Activated naive CD8-positive, alpha-beta T cell treated with anti-CD3 and anti-CD28 coated beads, Interleukin-2, amount 50 U/mL, for 24 hours (primary cell): Measurements from ENCODE around the gene RAD17.
"Not testable (repeated sequence)": the region's sequence is repeated elsewhere in the genome, so short reads cannot be mapped to it uniquely, and the experiment has no call there.

Source experiments
- ATAC-seq: fragments of 150-1000 bp; cut with Tn5 transposase; one replicate; pipeline ENCODE4 v1.10.0; 2021
- DNase-seq: peaks from one replicate; pipeline ENCODE4 v3.0.0; 2021
- H3K27ac Mint-ChIP-seq: one replicate; pipeline ENCODE4 v1.8.0; 2021; ENCODE audit warnings: mild to moderate bottlenecking, mixed read lengths
- H3K27me3 Mint-ChIP-seq: one replicate; pipeline ENCODE4 v1.8.0; 2021; ENCODE audit warnings: mixed read lengths
- H3K36me3 Mint-ChIP-seq: one replicate; pipeline ENCODE4 v1.8.0; 2021; ENCODE audit warnings: low read depth, mixed read lengths
- H3K4me1 Mint-ChIP-seq: one replicate; pipeline ENCODE4 v1.8.0; 2021; ENCODE audit warnings: mixed read lengths
- H3K4me3 Mint-ChIP-seq: one replicate; pipeline ENCODE4 v1.8.0; 2021; ENCODE audit warnings: mild to moderate bottlenecking, moderate library complexity, mixed read lengths
- H3K9me3 Mint-ChIP-seq: one replicate; pipeline ENCODE4 v1.8.0; 2021; ENCODE audit warnings: mixed read lengths

Gene RAD17

GRCh38 chr5:69431424-69432303, 62.0 kb downstream of the RAD17 start:
- DNase-seq (no peak), ATAC-seq (no peak)
- Mint-ChIP-seq H3K9me3 (no peaks in the 10 kb centered on the region), H3K27me3 (no peaks in the 10 kb centered on the region), H3K4me3 (no peak overlapping the region), H3K4me1 (no peaks in the 10 kb centered on the region), H3K27ac (no peak overlapping the region), H3K36me3 (no peaks in the 10 kb centered on the region)

- Mint-ChIP-seq H3K27me3 (no peaks in the 10 kb centered on the region), H3K9me3 (no peaks in the 10 kb centered on the region), H3K4me3 (no peak overlapping the region), H3K36me3 (no peaks in the 10 kb centered on the region), H3K4me1 (no peaks in the 10 kb centered on the region), H3K27ac (no peak overlapping the region)
- DNase-seq: no peak
- no peak for ATAC-seq
These were observed 63.0 kb downstream of the RAD17 start for GRCh38 chr5:69432412-69433206.

GRCh38 chr5:69435276-69435884, 65.8 kb downstream of the RAD17 start:
- H3K4me1 Mint-ChIP-seq: not testable (repeated sequence)

GRCh38 chr5:69444127-69444754, 74.6 kb downstream of the RAD17 start:
- no peak for DNase-seq
- no peaks in the 10 kb centered on the region for H3K36me3 Mint-ChIP-seq
- ATAC-seq: no peak
- H3K4me1 Mint-ChIP-seq: no peaks in the 10 kb centered on the region
- H3K27me3 Mint-ChIP-seq: no peaks in the 10 kb centered on the region
- H3K27ac Mint-ChIP-seq: no peak overlapping the region
- H3K4me3 Mint-ChIP-seq: no peak overlapping the region
- no peaks in the 10 kb centered on the region for H3K9me3 Mint-ChIP-seq

More at GRCh38 chr5:69435276-69435884, 65.8 kb downstream of the RAD17 start:
- DNase-seq, H3K27ac Mint-ChIP-seq, H3K9me3 Mint-ChIP-seq, H3K27me3 Mint-ChIP-seq, ATAC-seq, H3K4me3 Mint-ChIP-seq, H3K36me3 Mint-ChIP-seq: not testable (repeated sequence)

GRCh38 chr5:69449511-69449910, 79.9 kb downstream of the RAD17 start:
- no peak for ATAC-seq

GRCh38 chr5:69450116-69450515, 80.5 kb downstream of the RAD17 start:
- no peaks in the 10 kb centered on the region for H3K36me3 Mint-ChIP-seq
- peaks cover 2% of the 10 kb centered on the region for H3K27me3 Mint-ChIP-seq
- H3K4me1 Mint-ChIP-seq: no peaks in the 10 kb centered on the region
- DNase-seq (no peak), ATAC-seq (no peak)
- H3K4me3 Mint-ChIP-seq: no peak overlapping the region
- no peak overlapping the region for H3K27ac Mint-ChIP-seq
- no peaks in the 10 kb centered on the region for H3K9me3 Mint-ChIP-seq

More at GRCh38 chr5:69449511-69449910, 79.9 kb downstream of the RAD17 start:
- H3K4me1 Mint-ChIP-seq: no peaks in the 10 kb centered on the region
- no peak overlapping the region for H3K27ac Mint-ChIP-seq
- H3K9me3 Mint-ChIP-seq: no peaks in the 10 kb centered on the region
- H3K36me3 Mint-ChIP-seq: no peaks in the 10 kb centered on the region
- DNase-seq: no peak
- no peak overlapping the region for H3K4me3 Mint-ChIP-seq
- H3K27me3 Mint-ChIP-seq: peaks cover 2% of the 10 kb centered on the region

- not testable (repeated sequence) for ATAC-seq, H3K4me3 Mint-ChIP-seq, DNase-seq, H3K4me1 Mint-ChIP-seq, H3K27me3 Mint-ChIP-seq, H3K9me3 Mint-ChIP-seq, H3K27ac Mint-ChIP-seq, H3K36me3 Mint-ChIP-seq
These were observed 80.9 kb downstream of the RAD17 start for GRCh38 chr5:69450527-69450926.

- H3K4me3 Mint-ChIP-seq: no peak overlapping the region
- no peak for DNase-seq
- H3K36me3 Mint-ChIP-seq: no peaks in the 10 kb centered on the region
- no peaks in the 10 kb centered on the region for H3K4me1 Mint-ChIP-seq
- no peaks in the 10 kb centered on the region for H3K9me3 Mint-ChIP-seq
- H3K27ac Mint-ChIP-seq: no peak overlapping the region
- ATAC-seq: no peak
- peaks cover 2% of the 10 kb centered on the region for H3K27me3 Mint-ChIP-seq
These were observed 82.5 kb downstream of the RAD17 start for GRCh38 chr5:69451941-69452647.

- ATAC-seq, H3K4me3 Mint-ChIP-seq, H3K27ac Mint-ChIP-seq: not testable (repeated sequence)
These were observed 83.9 kb downstream of the RAD17 start for GRCh38 chr5:69453487-69453886.

GRCh38 chr5:69454460-69455249, 85.0 kb downstream of the RAD17 start:
- Mint-ChIP-seq H3K4me1 (no peaks in the 10 kb centered on the region), H3K36me3 (no peaks in the 10 kb centered on the region), H3K4me3 (no peak overlapping the region), H3K27ac (no peak overlapping the region), H3K27me3 (peaks cover 2% of the 10 kb centered on the region), H3K9me3 (no peaks in the 10 kb centered on the region)
- DNase-seq (no peak), ATAC-seq (no peak)

More at GRCh38 chr5:69453487-69453886, 83.9 kb downstream of the RAD17 start:
- H3K4me1 Mint-ChIP-seq, H3K36me3 Mint-ChIP-seq, DNase-seq, H3K27me3 Mint-ChIP-seq, H3K9me3 Mint-ChIP-seq: not testable (repeated sequence)

- not testable (repeated sequence) for H3K4me3 Mint-ChIP-seq, H3K36me3 Mint-ChIP-seq, H3K4me1 Mint-ChIP-seq, H3K27me3 Mint-ChIP-seq, H3K27ac Mint-ChIP-seq, H3K9me3 Mint-ChIP-seq, DNase-seq, ATAC-seq
These were observed 85.9 kb downstream of the RAD17 start for GRCh38 chr5:69455428-69455988.

GRCh38 chr5:69462170-69462569, 92.6 kb downstream of the RAD17 start:
- no peak for DNase-seq
- no peak for ATAC-seq
- Mint-ChIP-seq H3K9me3 (no peaks in the 10 kb centered on the region), H3K36me3 (no peaks in the 10 kb centered on the region), H3K4me1 (no peaks in the 10 kb centered on the region), H3K27me3 (no peaks in the 10 kb centered on the region), H3K4me3 (no peak overlapping the region), H3K27ac (no peak overlapping the region)
